HG03460 (cell line): ENCODE measurements around the gene CHN2.
"Not testable (repeated sequence)": the region's sequence is repeated elsewhere in the genome, so short reads cannot be mapped to it uniquely, and the experiment has no call there.

ENCODE experiments used
- ATAC-seq: cut with Tn5 transposase; IDR thresholded peaks from one replicate; pipeline ENCODE4 v1.9.1; 2021; ENCODE audit not compliant: unreplicated experiment

Gene CHN2

GRCh38 chr7:29528526-29528925, 334.0 kb downstream of the CHN2 start:
- ATAC-seq = not testable (repeated sequence)
